GM19438 (cell line): ENCODE results near the gene ST6GALNAC4.
"Not testable (repeated sequence)": the region's sequence is repeated elsewhere in the genome, so short reads cannot be mapped to it uniquely, and the experiment has no call there.

Experiments used
- ATAC-seq: cut with Tn5 transposase; IDR thresholded peaks from one replicate; pipeline ENCODE4 v1.9.1; 2021; ENCODE audit warnings: low read depth; ENCODE audit not compliant: unreplicated experiment

The ST6GALNAC4 gene

DNA sequence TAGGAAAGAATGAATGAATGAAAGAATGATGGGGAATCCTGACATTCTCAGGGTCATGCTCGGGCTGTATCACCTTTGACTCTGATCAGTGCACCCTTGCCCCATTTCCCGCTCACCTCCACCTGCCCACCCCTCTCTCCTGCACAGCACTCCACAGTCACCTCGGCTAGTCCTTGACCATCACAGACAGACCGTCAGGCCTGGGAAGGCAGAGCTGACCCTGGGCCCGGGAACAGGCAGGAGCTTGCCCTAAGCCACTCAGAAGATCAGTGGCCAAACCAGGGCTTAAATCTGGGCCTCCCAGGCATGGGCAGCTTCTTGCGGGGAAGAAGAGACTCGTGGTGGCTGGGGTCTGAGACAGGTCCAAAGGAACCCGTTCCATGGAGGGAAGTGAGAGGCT is 21.0 kb downstream of the ST6GALNAC4 start:
- no peak for ATAC-seq

DNA sequence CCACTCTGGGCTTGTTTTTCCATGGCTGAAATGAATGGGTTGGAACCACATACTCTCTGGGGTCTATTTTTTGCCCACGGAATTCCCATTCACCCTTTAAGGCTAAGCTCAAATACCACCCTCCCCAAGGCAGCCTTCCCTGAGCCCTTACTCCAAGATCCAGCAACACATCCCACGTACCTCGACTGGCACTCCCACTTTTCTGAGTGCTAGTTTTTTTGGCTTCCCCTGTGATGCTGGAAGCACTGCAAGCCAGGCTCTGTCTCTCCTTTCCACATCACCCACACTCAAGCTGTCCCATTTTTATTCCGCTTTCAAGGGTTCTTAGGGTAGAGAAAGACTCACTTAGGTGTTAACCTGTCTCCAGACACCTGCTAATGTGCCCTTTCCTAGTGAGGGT is 23.4 kb downstream of the ST6GALNAC4 start:
- ATAC-seq: no peak

DNA sequence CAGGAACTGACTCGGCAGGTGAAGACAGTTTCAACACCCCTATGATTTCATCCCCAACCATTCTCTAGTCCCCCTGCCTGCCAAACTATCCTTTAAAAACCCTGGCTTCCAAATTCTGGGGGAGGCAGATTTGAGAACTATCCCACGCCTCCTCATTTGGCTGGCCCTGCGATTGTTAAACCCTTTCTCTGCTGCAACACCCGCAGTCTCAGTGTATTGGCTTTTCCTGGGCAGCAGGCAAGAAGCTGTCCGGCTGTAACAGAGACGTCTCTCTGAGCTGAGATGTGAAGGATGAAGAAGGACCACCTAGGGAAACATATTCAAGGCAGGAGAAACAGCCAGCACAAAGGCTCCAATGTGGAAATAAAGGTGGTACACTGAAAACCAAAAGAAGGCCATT is 24.0 kb downstream of the ST6GALNAC4 start:
- ATAC-seq: no peak

DNA sequence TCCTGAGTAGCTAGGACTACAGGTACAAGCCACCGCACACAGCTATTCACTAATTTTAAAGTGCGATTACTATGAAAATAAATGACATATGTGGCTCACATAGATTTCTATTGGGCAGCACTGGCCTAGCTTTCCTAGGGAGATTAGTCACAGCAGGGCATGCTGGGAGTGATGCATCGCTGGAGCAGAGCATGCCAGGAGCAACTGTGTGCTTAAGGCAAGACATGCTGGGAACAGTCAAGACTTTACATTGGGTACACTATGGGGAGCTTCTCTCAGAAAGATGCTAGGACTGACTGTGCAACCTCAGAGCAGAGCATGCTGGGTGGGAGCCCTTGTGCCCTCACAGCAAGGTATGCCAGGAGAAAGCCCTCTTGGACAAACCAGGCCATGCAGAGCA is 26.8 kb downstream of the ST6GALNAC4 start:
- ATAC-seq: no peak

DNA sequence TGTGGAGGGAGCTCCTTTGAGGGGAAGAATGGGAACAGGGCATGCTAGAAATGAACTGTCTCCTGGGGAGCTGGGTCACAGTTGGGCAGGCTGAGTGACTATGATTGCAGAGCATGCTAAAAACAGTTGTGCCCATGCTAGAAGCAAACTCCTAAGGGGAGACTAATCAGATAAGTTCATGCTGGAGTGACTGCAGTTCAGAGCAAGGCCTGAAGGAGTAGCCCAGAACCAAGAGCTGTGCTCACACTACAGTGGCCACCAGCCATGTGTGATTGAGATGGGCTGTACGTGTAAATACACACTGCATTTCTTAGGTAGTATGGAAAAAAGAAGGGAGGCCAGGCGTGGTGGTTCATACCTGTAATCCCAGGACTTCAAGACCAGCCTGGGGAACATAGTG is 29.0 kb downstream of the ST6GALNAC4 start:
- ATAC-seq: no peak

DNA sequence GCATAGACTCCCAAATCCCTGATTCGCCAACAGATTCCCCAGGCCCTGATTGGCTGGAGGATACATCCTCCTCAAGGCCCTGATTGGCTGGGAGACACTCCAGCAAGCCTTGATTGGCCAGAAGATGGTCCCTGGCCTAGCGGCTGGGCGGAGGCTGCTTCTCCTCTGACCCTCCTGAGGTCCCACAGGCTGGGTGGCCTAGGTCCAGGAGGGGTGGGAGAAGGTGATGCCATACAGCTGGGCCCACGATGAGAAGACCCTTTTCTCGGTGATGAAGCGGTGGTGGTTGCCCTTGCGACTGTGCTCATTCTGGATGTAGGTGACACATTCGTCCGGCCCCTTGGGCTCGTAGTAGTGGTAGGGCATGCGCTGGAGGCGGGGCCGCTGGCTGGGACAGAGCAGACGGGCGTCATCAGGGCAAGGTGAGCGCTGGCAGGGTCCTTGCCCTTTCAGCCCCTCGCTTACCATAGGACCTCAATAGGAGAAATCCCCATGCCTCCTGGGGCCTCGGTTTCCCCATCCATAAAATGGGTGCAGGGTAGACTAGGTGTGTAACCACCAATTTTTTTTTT is 30.4 kb downstream of the ST6GALNAC4 start:
- no peak for ATAC-seq

DNA sequence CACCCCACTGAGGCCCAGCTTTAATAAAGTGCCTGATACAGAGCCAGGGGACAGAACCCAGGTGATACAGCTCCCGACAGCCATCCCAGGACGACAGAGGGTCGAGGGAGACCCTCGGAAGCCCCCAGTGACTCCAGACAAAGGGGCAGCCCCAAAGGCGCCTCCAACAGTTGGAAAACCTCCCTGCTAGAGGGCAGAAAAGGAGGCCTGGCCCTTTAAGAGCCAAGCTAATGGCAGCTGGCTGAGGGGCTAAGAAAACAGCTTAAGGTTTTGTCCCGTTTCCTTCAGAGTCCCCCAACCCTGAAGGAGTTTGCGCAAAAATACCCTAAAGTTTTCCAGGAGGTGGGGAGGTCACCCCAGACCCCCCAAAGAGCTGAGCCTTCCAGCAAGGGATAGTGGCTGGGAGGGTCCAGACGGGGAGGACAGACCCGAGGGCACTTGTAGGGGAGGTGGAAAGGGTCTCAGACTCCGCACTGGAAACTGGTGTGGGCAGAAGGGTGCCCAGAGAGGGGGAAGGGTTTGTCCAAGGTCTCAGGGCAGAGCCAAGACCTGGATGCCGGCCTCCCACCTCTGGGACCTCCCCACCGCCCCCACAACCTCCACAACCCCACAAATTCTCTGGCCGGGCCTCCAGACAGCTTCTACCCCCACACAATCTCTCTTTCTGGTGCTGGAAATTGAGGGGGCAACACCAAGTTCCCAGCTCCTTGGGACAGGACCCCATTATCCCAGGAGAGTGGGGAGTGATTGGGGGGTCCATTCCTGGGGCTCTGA is 31.1 kb downstream of the ST6GALNAC4 start:
- ATAC-seq: no peak

DNA sequence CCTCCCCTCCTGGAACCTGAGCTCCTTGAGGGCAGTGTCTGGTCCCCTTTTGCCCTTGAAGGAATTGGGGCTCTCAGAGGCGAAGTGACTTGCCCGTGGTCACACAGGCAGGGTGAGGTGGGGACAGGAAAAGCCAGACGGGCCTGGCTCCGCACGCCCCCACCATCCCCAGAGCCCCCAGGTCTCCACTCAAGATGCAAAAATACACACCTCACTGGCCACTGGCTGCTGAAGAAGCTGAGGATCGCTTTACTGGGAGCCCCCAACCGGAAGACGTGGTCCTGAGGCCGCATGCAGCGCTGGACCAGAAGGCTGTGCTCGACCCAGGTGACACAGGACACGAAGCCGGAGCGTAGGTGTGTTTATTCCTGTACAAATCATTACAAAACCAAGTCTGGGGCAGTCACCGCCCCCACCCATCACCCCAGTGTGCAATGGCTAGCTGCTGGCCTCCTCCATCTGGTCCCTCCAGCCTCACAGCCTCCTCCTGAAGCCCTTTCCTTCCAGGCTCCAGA is 31.8 kb downstream of the ST6GALNAC4 start:
- no peak for ATAC-seq

DNA sequence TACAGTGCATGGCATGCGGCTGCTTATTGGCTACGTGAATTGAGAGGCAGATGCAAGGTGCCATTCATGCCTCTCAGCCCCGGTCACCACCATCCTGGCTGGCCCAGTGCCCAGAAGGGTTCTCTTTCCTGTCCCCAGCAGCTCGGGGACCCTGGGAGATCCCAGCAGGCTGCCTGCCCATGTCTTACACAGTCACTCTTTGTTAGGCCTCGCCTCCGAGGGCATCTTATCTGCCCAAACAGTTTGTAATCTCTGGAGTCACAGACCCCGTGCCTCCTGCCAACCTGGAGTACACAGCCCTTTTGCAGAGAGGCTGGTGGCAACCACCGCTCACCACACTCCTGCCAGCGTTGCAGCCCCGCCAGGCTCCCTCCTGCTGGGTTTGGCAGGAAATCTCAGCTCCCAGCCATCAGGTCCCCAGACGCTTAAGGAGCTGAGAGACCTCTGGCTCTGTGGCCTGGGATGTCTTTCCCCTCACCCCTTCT is 32.4 kb downstream of the ST6GALNAC4 start:
- no peak for ATAC-seq

DNA sequence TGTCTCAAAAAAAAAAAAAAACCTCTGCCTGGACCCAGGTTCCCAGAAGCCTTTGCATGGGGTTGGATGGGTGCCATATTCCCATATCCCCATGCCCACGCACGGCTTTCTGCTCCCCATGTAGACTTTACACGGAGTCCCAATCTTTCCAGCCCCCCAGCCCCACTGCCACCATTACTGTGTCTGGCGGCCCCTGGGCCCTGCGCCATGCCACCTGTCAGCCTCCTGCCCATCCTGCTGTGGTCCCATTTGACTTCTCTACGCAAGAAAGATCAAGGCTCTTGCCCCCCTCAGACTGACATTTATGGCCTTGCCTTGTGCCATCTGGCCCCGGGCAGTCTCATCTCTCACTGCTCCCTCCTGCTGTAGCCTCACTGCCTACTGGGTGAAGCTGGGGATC is 32.9 kb downstream of the ST6GALNAC4 start:
- no peak for ATAC-seq

DNA sequence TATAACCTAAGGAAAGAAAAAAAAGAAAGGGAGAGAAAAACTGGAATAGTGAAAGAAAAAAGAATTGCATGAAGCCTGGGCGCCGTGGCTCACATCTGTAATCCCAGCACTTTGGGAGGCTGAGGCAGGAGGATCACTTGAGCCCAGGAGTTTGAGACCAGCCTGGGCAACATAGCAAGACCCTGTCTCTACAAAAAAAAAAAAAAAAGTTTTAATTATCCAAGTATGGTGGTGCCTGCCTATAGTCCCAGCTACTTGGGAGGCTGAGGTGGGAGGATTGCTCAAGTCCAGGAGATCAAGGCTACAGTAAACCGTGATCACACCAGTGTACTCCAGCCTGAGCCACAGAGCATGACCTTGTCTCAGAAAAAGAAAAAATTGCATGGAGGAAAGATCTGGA is 35.1 kb downstream of the ST6GALNAC4 start:
- ATAC-seq: not testable (repeated sequence)

DNA sequence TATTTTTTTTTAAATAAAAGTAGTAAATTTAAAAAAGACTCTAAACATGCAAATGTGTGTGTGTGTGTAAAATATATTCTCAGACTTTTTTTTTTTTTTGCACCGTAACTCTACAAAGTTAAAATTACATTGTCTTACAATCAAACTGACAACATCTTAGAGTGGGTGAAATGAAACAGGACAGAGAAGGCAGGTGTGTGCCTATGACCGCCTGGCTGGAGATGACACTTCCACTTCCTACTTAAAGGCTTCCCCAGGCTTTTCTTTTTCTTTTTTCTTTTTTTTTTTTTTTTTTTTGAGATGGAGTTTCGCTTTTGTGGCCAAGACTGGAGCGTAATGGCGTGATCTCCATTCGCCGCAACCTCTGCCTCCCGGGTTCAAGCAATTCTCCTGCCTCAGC is 36.7 kb downstream of the ST6GALNAC4 start:
- no peak for ATAC-seq

DNA sequence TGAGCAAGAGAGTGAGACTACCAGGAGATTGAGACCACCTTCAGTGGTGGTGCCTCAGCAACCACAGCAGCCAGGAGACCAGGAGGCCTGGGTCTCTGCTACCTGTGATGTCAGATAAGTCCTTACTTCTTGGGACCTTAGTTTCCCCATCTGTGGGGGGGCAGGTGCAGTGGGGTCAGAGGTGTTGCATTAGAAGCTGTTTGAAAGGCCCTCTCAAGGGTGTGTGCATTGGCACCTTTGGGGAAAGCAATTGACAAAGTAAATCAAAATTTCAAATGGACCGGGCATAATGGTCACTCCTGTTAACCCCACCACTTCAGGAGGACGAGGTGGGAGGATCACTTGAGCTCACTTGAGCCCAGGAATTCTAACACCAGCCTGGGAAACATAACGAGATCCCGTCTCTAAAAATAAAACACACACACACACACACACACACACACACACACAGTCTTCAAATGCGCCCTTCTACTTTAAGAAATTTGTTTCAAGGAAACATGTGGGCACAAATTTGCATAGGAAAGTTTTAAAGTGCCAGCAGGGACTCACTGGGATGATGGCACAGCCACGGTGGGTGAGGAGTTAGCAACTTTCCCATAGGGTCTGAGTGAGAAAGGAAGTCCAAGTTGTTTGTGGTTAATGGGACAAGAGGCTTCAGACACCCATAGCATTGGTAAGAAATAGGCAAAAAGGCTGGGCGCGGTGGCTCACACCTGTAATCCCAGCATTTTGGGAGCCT is 38.0 kb downstream of the ST6GALNAC4 start:
- no peak for ATAC-seq

DNA sequence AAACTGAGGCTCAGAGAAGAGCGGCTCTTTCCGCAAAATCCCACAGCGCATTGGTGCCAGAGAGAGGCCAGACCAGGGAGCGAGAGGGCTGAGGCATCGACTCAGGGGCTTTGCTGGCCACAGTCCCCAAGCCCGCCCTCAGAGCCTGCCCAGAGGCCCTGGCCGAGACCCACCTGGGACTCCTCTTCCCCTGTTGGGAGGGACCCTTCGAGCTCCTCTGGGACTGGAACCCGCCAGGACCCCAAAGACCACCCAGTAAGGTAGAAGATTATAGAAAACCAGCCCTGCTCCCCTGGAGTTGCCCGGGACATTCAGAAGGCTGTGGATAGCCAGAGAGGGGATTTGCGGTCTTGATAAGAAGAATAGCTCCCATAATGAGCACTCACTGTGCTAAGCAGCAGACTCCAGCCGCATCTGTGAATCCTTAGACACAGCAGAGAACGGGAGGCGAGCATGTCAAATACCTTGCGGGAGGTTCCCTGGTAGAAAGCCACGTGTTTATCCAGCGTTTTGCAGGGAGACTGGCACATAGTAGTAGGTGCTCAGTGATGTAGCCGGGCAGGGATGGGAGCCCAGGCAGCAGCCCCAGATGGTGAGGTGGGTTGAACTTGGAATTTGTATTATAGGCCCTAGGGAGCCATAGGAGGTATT is 38.7 kb downstream of the ST6GALNAC4 start:
- ATAC-seq: no peak

DNA sequence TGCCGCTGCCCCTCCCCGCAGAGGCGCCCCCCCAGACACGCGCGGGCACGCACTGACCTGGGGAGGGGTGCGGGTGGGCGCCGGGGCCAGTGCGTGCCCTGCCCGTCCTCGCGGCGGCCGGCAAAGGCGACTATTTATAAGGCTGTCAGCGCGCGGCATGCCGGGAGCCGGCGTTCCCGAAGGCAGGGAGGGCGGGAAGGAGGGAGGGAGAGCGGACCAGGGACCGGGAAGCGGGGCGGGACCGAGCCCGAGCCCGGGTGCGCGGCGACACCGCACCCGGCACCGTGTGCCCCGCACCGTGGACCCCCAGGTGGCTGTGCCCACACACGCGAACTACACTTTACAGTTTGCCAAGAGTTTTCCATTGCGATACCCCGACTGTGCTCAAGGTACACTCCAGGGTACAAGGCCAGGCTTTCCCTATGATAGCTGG is 39.3 kb downstream of the ST6GALNAC4 start, which contains the start of gene AK1:
Gene AK1, minus strand, starts transcription at position 110 of the 433 bp plus-strand sequence. CDS start 3,058 bp downstream, outside the sequence.
- ATAC-seq: no peak

DNA sequence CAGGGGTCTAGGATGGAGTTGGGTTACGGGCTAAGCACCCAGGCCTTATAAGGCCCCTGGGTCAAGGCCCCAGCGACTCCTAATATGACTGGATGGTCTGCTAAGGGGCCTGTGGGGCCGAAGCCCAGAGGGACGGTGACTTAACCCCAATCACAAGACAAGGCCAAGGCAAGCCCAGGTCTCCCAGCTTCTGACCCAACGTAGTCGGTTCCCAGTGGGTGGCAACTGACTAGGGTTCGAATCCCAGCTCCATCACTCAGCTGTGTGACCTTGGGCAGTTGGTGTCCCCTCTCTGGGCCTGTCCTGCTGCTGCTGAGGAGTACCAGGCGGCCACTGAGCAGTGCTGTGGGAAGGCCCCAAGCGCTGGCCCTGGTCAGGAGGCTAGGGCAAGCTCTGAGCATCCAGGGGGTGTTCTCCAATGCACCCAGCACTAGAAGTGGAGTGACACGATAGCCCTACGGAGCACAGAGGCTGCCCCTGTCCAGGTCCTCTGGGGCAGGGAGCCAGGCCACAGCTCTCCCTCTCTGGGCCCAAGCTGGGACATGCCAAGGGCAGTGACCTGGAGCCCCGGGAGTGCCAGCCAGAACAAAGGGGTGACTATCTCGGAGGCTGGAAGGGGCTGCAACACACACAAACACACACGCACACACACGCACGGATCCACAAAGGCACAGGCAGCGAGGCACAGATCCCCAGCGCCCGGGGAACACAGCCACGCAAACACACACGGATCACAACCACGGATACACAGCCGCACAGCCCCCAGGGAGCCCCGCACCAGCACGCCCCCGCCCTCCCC is 39.9 kb downstream of the ST6GALNAC4 start:
- ATAC-seq: no peak

DNA sequence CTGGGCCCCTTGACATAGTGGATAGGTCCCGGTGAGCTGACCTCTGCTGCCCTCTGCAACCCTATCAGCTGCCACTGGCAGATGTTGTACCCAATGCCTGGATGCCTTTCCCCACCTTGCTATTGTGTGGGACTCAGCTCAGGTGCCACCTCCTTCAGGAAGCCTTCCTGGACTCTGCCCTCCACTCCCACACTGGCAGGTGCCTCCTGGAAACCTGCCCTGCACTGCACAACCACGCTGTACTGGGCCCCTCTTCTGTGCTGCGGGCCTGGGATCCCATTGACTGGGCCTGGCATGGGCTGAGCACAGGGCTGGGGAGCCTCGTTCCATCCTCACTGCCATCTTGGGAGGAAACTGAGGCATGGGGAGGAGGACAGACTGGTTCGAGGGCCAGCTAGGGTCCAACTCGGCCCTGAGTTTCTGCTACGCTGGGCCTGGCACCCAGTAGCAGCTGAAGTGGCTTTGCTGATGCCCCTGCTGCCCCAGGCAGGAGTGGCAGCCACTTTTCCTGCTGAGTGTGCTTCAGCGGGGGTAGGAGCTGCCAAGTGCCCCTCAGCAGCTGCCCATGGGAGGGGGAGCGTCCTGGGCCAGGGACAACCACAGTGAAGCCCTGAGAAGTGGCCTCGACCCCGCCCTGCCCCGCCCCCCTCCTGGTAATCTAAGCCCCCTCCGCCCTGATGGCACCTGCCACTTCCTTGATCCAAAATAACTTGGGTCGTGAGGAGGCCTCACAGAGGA is 40.6 kb downstream of the ST6GALNAC4 start:
- ATAC-seq: no peak

DNA sequence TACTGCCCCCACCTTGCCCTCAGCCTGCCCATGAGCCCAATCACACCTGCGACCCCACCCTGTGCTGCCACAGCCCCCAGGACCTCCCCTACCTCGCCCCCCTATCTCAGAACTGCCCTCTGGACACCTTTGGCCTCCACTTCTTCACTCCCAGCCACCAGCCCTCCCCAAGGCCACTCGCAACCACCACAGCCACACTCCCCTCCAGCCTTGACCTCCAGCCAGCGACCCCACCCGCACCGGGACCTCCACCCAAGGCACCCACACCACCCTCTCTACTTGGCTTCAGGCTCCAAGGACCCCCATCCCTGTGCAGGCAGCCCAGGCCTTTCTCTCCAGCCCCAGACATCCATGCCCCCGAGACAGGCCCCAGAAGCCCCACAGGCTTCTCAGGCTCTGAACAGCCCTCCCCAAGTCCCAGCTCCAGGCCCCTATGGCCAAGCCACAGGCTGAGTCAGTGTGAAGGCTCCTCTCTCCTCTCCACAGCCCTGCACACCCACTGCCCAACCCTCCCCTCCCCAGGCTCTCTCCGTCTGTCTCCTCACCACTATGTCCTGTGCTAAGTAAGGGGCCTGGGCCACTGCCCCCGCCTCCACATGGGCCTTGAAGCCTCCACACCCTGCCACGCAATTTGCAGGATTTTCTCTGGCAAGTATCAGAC is 41.4 kb downstream of the ST6GALNAC4 start:
- ATAC-seq: no peak
